GM12864 (cell line): ENCODE measurements around the gene GSTM4.

Source experiments
- DNase-seq: peaks from one replicate; pipeline ENCODE4 v3.0.0-alpha.2; 2011; ENCODE audit warnings: low read depth
- H3K4me3 ChIP-seq: 2 replicates; pipeline ENCODE4 v1.5.1; 2011; ENCODE audit warnings: mild to moderate bottlenecking, low read depth, low read length, control low read depth
- TF ChIP-seq, protein P1 (sequence below): IDR thresholded peaks from 2 replicates; pipeline ENCODE4 v1.5.1; 2011; ENCODE audit warnings: low read depth, mild to moderate bottlenecking, moderate library complexity, low read length, control low read depth, inconsistent platforms; ENCODE audit errors: missing control alignments

Gene GSTM4

DNA sequence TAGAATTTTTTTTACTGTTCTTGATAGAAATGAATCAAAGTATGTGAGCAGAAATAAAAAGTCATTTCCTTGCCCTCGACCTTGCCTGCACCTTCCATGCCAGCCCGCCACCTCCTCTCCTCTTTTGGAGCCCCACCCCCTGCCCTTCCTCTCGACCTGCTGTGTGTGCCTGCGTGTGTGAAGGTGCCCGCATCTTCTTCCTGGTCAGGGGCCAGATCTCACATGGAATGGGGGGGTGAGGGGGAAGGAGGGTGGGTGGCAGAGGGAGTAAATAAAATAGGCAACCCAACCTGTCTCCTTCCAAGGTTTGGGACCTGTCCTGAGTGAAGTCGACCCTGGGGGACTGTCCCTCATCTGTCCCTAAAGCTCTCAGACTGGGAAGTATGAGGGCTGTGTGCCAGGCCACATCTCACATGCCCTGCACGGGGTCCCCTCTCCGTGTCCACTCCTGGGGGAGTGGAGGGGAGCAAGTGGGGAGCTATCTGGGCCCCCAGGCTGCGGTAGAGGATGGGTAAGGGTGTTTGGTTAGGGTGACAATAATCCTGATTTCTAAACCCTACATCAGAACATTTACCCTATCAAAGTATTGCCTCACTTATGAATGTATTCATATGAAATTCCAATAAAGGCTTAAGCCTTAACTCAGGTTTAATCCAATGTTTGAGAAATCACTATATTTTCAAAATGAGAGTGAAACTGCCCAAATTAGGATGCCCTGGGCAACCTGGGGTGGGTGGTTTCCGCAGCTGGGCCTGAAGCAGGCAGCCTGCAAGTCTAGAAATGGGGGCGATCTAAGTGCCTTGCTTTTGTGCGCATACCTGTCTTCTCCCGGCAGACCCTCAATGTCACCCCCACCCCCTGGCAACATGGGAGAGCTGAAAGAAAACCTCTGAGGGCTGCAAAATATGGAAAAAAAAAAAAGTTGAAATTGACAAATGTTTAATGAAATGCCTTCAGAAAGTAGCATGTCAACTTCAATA, 20.8 kb upstream of the GSTM4 start:
- no peak overlapping the region; the same call in 1 of the 2 replicates for H3K4me3 ChIP-seq
- TF ChIP-seq, protein P1, sequence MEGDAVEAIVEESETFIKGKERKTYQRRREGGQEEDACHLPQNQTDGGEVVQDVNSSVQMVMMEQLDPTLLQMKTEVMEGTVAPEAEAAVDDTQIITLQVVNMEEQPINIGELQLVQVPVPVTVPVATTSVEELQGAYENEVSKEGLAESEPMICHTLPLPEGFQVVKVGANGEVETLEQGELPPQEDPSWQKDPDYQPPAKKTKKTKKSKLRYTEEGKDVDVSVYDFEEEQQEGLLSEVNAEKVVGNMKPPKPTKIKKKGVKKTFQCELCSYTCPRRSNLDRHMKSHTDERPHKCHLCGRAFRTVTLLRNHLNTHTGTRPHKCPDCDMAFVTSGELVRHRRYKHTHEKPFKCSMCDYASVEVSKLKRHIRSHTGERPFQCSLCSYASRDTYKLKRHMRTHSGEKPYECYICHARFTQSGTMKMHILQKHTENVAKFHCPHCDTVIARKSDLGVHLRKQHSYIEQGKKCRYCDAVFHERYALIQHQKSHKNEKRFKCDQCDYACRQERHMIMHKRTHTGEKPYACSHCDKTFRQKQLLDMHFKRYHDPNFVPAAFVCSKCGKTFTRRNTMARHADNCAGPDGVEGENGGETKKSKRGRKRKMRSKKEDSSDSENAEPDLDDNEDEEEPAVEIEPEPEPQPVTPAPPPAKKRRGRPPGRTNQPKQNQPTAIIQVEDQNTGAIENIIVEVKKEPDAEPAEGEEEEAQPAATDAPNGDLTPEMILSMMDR = no peak
- no peak for DNase-seq

DNA sequence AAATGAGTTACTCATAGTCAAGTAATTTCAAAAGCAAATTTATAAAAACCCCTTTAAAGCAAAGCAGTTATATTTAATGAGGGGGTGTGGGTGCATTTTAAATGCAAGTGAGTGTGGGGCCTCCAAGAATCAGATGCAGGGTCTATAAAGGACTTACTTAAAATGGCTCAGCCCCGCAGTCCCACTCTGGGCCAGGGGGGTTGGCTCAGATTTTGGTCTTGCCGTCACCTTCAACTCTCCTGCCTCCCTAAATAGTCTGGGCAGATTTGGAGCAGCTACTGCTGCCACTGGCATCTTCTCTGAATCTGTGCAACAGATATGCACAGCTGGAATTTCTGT, 20.1 kb upstream of the GSTM4 start:
- H3K4me3 ChIP-seq = no peak overlapping the region
- TF ChIP-seq, protein P1 = no peak
- DNase-seq = no peak

DNA sequence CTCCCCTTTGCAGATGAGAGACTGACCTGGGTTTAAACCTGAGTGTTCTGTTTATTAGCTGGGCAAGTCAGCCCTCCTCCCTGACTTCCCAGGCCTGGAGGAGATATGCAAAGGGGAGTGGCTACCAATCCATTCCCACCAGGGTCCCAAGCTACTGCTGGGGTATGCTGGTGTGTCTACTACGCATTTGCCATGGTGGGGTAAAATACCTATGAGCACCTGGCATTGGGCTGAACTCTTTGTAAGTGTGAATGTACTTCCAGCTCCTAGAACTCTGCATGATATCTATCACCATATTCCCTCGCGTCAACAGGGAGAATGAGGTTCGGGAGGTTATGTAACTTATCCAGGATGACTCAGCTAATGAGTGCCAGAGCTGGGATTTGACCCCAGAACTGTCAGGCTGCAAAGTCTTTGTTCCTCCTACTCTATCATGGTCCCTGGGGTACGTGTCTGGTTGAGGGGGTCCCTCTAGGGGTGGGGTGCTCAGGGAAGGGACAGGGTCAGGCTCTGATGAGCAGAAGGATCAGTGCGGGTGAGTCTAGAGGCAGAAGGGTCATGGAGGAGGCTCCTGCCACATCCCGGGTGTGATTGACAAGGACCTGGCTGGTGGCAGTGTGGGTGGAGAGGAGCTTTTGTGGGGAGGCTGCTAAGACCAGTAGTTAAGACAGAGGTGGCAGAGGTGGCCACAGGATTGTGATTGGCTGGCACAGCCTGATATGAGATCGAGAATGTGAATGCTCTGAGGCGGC, 19.5 kb upstream of the GSTM4 start:
- no peak overlapping the region for H3K4me3 ChIP-seq
- TF ChIP-seq, protein P1 = no peak
- no peak for DNase-seq

DNA sequence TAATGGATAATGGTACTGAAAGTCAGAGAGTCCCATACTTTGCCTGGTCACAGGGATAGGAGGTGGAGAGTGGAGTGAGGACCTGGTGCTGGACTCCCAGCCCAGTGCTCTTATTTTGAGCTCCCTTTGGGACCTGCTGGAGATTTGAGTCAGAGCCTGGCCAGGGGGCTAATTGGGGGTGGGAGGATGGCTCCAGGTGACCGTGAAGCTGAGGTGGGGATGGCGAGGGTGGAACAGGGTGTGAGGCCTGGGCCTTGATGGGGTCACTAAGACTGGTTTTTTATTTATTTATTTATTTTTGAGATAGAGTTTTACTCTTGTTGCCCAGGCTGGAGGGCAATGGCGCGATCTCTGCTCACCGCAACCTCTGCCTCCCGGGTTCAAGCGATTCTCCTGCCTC, 18.5 kb upstream of the GSTM4 start:
- no peak overlapping the region for H3K4me3 ChIP-seq
- TF ChIP-seq, protein P1 = no peak
- DNase-seq = no peak

- DNase-seq = no peak
- H3K4me3 ChIP-seq = no peak overlapping the region
- TF ChIP-seq, protein P1 = no peak
Measured at GRCh38 chr1:109639063-109639840, 16.6 kb upstream of the GSTM4 start.

DNA sequence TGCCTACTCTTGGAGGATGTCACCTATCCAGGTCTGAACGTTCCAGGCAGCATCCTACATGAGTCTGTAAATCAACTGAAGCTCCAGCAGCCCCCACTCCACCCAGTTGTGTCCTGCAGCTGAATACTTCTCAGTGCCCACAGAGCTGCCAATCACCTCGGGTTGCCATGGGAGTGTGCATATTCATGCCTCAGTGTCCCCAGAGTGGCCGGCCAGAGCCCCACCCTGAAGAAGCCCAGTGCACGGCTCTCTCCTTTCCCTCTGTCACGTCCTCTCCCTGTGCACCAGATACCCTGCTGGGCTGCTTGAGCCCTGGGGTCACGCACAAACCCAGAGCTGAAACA, 16.1 kb upstream of the GSTM4 start:
- DNase-seq = no peak
- H3K4me3 ChIP-seq = no peak overlapping the region
- TF ChIP-seq, protein P1 = no peak
